Erythroblast (primary cell): Measurements from ENCODE around the gene MYBPHL.
"Not testable (repeated sequence)": the region's sequence is repeated elsewhere in the genome, so short reads cannot be mapped to it uniquely, and the experiment has no call there.

Experiments
- DNase-seq, 2 experiments: peaks; one replicate each; lab custom pipeline; 2025; lab: John Stamatoyannopoulos, UW
- GATA1 ChIP-seq: IDR thresholded peaks from 2 replicates; pipeline ENCODE4 v1.6.1; 2011; ENCODE audit warnings: low read depth, mild to moderate bottlenecking, control low read depth, low read length, moderate library complexity
- POLR2A ChIP-seq: IDR thresholded peaks from 2 replicates; pipeline ENCODE4 v1.6.1; 2011; ENCODE audit warnings: mild to moderate bottlenecking, low read length

MYBPHL gene

DNA sequence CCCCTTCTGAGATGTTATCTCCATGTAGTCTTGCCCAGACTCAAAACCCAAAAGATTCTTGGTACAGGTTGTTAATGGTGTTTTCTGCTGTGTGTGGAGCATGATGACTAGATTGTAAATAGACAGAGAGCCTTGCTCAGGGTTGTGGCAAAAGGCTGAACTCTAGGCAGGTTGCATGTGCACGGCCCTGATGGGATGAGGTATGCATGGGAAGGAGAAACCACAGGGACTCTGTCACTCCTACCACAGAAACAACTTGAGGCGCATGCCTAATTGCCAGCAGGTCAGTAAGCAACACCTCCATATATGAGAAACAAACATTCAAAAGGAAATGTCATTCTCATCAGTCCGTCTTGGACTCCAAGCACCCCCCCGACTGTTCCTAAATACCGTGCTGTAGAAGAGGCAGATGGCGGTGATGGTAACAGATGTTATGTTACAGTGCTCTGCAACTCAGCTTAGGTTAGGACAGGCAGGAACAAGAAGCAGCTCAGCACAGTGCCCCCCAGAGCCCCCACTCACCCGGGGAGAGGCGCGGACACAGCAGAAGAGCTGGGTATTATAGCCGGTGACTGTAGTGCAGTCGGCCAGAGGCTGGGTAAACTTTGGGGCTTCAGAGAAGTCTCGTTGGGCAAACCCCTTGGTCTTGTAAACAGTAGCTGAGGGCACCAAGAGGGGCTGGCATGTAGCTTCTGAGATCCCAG, 10.9 kb downstream of the MYBPHL start:
- TF ChIP-seq GATA1, result no peak
- no peak for TF ChIP-seq POLR2A
- DNase-seq, result no peak

DNA sequence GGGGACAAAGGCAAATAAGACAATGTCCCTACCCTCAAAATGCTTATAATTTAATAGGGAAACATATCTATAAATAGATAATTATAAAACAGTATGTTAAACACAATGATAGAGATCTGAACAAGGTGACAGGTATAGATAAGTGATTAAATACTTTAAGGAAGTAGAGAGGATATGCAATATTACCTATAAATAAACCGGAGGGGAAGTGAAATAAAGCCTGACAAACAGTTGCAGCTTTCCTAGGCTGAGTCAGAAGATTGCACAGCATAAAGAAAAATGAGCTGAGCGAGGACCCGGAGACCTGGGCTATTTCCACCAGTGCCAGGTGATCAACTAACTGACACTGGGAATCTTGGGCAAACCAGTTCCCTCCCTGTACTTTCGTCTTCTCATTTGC, 12.3 kb downstream of the MYBPHL start:
- no peak for DNase-seq
- no peak for TF ChIP-seq GATA1
- no peak for TF ChIP-seq POLR2A

GRCh38 chr1:109293026-109293425, 13.8 kb downstream of the MYBPHL start:
- no peak for DNase-seq
- TF ChIP-seq GATA1 (no peak), POLR2A (no peak)

GRCh38 chr1:109292364-109292763, 14.4 kb downstream of the MYBPHL start:
- no peak for DNase-seq
- TF ChIP-seq GATA1, result no peak
- no peak for TF ChIP-seq POLR2A

GRCh38 chr1:109290998-109291397, 15.8 kb downstream of the MYBPHL start:
- no peak for DNase-seq
- TF ChIP-seq POLR2A, result no peak
- no peak for TF ChIP-seq GATA1

GRCh38 chr1:109290137-109290536, 16.7 kb downstream of the MYBPHL start:
- DNase-seq, result no peak
- TF ChIP-seq GATA1, result no peak
- no peak for TF ChIP-seq POLR2A

DNA sequence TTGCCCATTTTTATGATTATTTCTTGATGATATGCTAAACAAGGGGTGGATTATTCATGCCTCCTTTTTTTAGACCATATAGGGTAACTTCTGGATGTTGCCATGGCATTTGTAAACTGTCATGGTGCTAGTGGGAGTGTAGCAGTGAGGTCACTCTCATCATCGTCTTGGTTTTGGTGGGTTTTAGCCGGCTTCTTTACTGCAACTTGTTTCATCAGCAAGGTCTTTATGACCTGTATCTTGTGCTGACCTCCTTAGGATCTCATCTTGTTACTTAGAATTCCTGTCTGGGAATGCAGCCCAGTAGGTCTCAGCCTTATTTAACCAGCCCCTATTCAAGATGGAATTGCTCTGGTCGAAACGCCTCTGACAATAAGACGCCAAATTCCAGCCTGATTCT, 20.0 kb downstream of the MYBPHL start:
- not testable (repeated sequence) for DNase-seq

GRCh38 chr1:109283748-109284600, 22.8 kb downstream of the MYBPHL start:
- TF ChIP-seq POLR2A, result no peak
- no peak for TF ChIP-seq GATA1
- no peak for DNase-seq

DNA sequence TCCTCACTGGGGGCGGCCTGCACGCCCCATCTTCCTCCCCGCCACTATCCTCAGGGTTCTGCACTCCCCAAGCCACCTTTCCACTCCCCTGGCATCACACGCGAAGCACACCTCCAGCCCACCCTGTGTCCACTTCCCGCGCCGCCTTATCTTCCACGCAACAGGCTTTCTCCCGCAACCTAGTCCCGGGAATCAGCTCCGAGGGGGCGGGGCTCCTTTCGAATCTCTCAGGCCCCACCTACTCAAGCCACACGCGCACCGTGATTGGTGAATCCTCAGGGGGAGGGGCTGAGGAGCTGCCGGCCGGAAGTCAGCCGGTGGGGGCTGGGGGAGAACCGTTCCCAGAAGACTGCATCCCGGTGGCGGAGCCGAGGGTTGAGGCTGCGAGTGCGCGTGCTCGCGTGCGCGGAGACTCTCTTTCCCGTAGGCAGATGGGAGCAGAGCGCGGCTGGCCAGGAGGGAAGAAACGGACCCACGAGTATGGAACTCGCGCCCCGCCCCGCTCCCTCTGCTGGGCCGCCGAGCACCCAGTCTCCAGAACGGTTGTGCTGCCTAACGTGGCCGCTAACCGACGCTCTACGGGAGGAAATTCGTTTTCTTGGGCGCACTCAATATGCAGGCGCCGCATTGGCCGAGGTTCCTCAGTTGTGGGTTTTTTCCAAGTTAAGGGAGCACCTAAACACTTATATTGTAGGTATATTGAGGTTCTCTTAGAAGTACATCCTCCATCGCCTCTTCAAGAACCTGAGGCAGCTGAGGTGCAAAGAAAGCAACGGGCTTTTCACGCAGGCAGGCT, 23.7 kb downstream of the MYBPHL start, which contains the start of gene PSRC1:
Gene PSRC1, minus strand, starts transcription at position 194 of the 796 bp plus-strand sequence.
- no peak for TF ChIP-seq GATA1
- TF ChIP-seq POLR2A, result peak; percentile 85

DNA sequence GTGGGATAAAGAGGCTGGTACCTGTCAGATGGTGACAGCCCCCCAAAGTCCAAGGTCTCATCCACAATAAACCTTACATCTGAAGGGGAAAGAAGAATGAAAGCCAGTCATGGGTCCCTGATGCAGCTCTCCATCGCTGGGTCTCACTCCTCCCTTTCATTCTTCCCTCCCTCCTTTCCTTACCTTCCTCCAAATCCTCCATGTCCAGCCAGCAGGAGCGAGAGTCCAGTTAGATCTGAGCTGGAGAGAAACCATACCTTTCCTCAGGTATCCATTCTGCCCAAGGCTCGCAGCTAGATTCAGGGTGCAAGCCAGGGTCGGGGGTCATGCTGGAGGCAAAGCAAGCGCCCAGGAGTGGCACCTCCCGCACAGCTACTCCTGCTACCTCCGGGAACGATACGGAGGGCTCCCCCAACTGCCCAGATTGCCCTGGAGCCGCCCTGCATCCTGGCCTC, 24.3 kb downstream of the MYBPHL start:
- no peak for DNase-seq
- TF ChIP-seq GATA1 (no peak), POLR2A (no peak)

More for the DNA sequence above, 23.7 kb downstream of the MYBPHL start, which contains the start of gene PSRC1:
- DNase-seq, result peak; percentile 92 to 96

- TF ChIP-seq GATA1 (no peak), POLR2A (no peak)
- DNase-seq, result peak; percentile 21 to 24
These were observed 24.9 kb downstream of the MYBPHL start for GRCh38 chr1:109281680-109282496.

DNA sequence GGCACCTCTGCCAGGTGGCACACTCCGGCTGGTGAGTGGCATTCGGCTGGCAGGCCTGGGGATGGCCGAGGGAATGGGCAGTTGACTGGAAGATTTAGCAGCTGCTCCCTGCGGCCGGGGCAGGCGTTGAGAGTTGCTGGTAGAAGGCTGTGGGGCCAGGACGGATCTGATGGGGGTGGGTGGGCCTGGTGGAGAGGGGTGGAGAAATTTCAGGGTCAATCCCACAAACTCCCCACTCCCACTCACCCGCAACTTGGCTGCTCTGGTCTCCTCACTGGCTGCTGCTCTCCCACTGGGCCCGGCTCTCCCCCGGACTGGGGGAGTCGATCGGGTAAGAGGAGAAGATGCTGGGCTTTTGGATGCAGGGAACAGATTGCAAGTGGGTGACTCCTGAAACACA, 25.9 kb downstream of the MYBPHL start:
- TF ChIP-seq POLR2A (no peak), GATA1 (no peak)
- no peak for DNase-seq
